MCF 10A (cell line): Measurements from ENCODE around the gene AGAP1. TPM values are rescaled to one million over a fixed set of nuclear protein-coding genes. Genes with fewer than 3 reads are reported as not detected.

Experiments
- BruUV-seq: library from RNA; stranded (reverse); fragments of 400-500 nt; replicated peaks from 2 replicates; lab custom pipeline; 2021; lab: Mats Ljungman, UMichigan
- CTCF ChIA-PET: fragments of 300-600 bp; sonication (Branson Sonifier 250); formaldehyde crosslinking; extraction: SDS; loops from one replicate; lab custom pipeline; 2021; ENCODE audit warnings: antibody characterized with exemption, inconsistent platforms; lab: Yijun Ruan, JAX
- POLR2A ChIA-PET: fragments of 300-600, 350-650 bp; sonication (Branson Sonifier 250); formaldehyde crosslinking; extraction: SDS; loops from one replicate; lab custom pipeline; 2020; ENCODE audit warnings: antibody characterized with exemption, inconsistent platforms; lab: Yijun Ruan, JAX
- DNase-seq: peaks from one replicate; pipeline ENCODE4 v3.0.0-alpha.2; 2018; ENCODE audit not compliant: unreplicated experiment
- H3K27ac Mint-ChIP-seq: one replicate; pipeline ENCODE4 v1.8.0; 2022; ENCODE audit warnings: mild to moderate bottlenecking, low read depth, mixed read lengths; ENCODE audit not compliant: unreplicated experiment
- H3K27me3 Mint-ChIP-seq: one replicate; pipeline ENCODE4 v1.8.0; 2022; ENCODE audit warnings: mixed read lengths; ENCODE audit not compliant: insufficient read depth, unreplicated experiment
- H3K36me3 Mint-ChIP-seq: one replicate; pipeline ENCODE4 v1.8.0; 2022; ENCODE audit warnings: mild to moderate bottlenecking, moderate library complexity, mixed read lengths; ENCODE audit not compliant: insufficient read depth, unreplicated experiment
- H3K4me1 Mint-ChIP-seq: one replicate; pipeline ENCODE4 v1.8.0; 2022; ENCODE audit warnings: mixed read lengths; ENCODE audit not compliant: insufficient read depth, unreplicated experiment
- H3K4me3 Mint-ChIP-seq: one replicate; pipeline ENCODE4 v1.8.0; 2022; ENCODE audit warnings: mild to moderate bottlenecking, moderate library complexity, mixed read lengths; ENCODE audit not compliant: unreplicated experiment
- H3K9me3 Mint-ChIP-seq: one replicate; pipeline ENCODE4 v1.8.0; 2022; ENCODE audit warnings: mixed read lengths; ENCODE audit not compliant: unreplicated experiment
- intact Hi-C: fragments of 100-400 bp; cut with micrococcal nuclease; formaldehyde crosslinking; loops from 2 replicates; pipeline ENCODE4 v1.14.1; 2022
- total RNA-seq: library from RNA; stranded (reverse); gene quantifications from 2 replicates; pipeline ENCODE4 v1.2.3, GENCODE V29; 2022
- TF ChIP-seq, protein P1 (sequence below): fragments of 200-600 bp; IDR thresholded peaks from one replicate; pipeline ENCODE4 v1.8.0; 2022; ENCODE audit warnings: antibody characterized with exemption, mild to moderate bottlenecking; ENCODE audit not compliant: unreplicated experiment

The AGAP1 gene
- total RNA-seq, 1 experiment from 2014 or later: 41.3 TPM

GRCh38 chr2:235923859-235924674 is 430.2 kb downstream of the AGAP1 start:
- POLR2A ChIA-PET: no interaction called here
- Mint-ChIP-seq H3K36me3 (peaks cover 13% of the 10 kb centered on the region), H3K9me3 (no peaks in the 10 kb centered on the region), H3K4me1 (no peaks in the 10 kb centered on the region), H3K27me3 (no peaks in the 10 kb centered on the region), H3K27ac (no peak overlapping the region), H3K4me3 (no peak overlapping the region)
- DNase-seq: no peak
- intact Hi-C loops: no loop called here
- CTCF ChIA-PET: interaction anchor here (0.7 kb wide), 1 partner anchor 11 kb away, joined by 3 read pairs; no protein-coding TSS in a partner anchor
- TF ChIP-seq, protein P1, sequence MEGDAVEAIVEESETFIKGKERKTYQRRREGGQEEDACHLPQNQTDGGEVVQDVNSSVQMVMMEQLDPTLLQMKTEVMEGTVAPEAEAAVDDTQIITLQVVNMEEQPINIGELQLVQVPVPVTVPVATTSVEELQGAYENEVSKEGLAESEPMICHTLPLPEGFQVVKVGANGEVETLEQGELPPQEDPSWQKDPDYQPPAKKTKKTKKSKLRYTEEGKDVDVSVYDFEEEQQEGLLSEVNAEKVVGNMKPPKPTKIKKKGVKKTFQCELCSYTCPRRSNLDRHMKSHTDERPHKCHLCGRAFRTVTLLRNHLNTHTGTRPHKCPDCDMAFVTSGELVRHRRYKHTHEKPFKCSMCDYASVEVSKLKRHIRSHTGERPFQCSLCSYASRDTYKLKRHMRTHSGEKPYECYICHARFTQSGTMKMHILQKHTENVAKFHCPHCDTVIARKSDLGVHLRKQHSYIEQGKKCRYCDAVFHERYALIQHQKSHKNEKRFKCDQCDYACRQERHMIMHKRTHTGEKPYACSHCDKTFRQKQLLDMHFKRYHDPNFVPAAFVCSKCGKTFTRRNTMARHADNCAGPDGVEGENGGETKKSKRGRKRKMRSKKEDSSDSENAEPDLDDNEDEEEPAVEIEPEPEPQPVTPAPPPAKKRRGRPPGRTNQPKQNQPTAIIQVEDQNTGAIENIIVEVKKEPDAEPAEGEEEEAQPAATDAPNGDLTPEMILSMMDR: no peak
- no TSS peak for BruUV-seq

DNA sequence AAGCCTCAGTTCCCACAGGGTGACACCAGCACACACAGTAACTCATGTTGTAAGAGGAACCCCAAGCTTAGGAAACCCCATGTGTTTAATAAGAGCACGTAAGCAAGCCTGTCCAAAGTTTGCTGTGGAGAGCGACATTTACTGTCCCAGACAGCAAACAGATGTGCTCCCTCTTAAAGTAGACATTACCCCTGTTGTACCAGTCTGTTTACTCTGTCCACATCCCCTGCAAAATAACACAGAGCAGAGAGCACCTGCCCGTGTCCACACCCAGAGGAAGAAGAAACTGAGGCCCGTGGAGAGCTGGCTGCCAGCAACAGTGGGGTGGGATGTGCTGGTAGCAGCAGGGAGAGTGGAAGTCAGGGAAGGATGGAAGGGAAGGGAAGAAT is 430.8 kb downstream of the AGAP1 start:
- H3K27me3 Mint-ChIP-seq: no peaks in the 10 kb centered on the region
- intact Hi-C loops: no loop called here
- ChIA-PET CTCF (interaction anchor here (0.7 kb wide), 1 partner anchor 10 kb away, joined by 3 read pairs; no protein-coding TSS in a partner anchor), POLR2A (no interaction called here)
- BruUV-seq: no TSS peak
- DNase-seq: no peak
- TF ChIP-seq, protein P1: no peak
- no peaks in the 10 kb centered on the region for H3K4me1 Mint-ChIP-seq
- no peaks in the 10 kb centered on the region for H3K9me3 Mint-ChIP-seq
- H3K36me3 Mint-ChIP-seq: peaks cover 13% of the 10 kb centered on the region
- H3K4me3 Mint-ChIP-seq: no peak overlapping the region
- no peak overlapping the region for H3K27ac Mint-ChIP-seq

GRCh38 chr2:235925250-235925919 is 431.5 kb downstream of the AGAP1 start:
- H3K4me3 Mint-ChIP-seq: no peak overlapping the region
- ChIA-PET CTCF (no interaction called here), POLR2A (interaction anchor here (0.6 kb wide), 1 partner anchor 1068 kb away, joined by 3 read pairs; no protein-coding TSS in a partner anchor)
- H3K9me3 Mint-ChIP-seq: no peaks in the 10 kb centered on the region
- H3K27ac Mint-ChIP-seq: no peak overlapping the region
- DNase-seq: no peak
- H3K27me3 Mint-ChIP-seq: no peaks in the 10 kb centered on the region
- intact Hi-C loops: no loop called here
- no peaks in the 10 kb centered on the region for H3K4me1 Mint-ChIP-seq
- TF ChIP-seq, protein P1: no peak
- BruUV-seq: no TSS peak
- H3K36me3 Mint-ChIP-seq: peaks cover 9% of the 10 kb centered on the region

DNA sequence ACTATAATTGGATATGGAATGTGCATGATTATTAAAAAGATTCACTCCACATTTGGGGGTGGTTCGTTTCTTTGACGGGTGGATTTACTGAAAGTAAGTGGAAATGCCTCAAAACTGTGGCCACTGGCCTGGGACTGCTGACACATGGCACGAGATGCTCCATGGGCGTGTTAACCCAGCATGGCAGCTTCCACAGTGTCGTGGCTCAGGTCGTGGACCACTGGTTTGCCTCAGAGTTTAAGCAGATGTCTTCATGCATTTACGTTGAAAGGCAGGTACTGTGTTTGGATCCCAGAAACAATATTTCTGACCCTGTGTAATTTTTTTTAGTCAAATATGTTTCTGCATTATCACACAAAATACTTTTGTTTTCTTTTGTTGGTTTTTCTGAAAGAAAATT is 432.4 kb downstream of the AGAP1 start:
- no TSS peak for BruUV-seq
- no peak overlapping the region for H3K27ac Mint-ChIP-seq
- DNase-seq: no peak
- CTCF ChIA-PET: no interaction called here
- H3K36me3 Mint-ChIP-seq: peaks cover 6% of the 10 kb centered on the region
- POLR2A ChIA-PET: no interaction called here
- H3K4me1 Mint-ChIP-seq: no peaks in the 10 kb centered on the region
- no peaks in the 10 kb centered on the region for H3K9me3 Mint-ChIP-seq
- no peaks in the 10 kb centered on the region for H3K27me3 Mint-ChIP-seq
- intact Hi-C loops: no loop called here
- TF ChIP-seq, protein P1: no peak
- no peak overlapping the region for H3K4me3 Mint-ChIP-seq
